Astrocyte of the spinal cord (primary cell): Measurements from ENCODE around the gene WHRN.

Experiments
- DNase-seq: peaks from one replicate; pipeline ENCODE4 v3.0.0; 2011; ENCODE audit warnings: low read depth, low spot score
- H3K4me3 ChIP-seq: 2 replicates; pipeline ENCODE4 v1.5.1; 2011; ENCODE audit warnings: low read depth, mild to moderate bottlenecking, low read length, moderate library complexity
- CTCF ChIP-seq: IDR thresholded peaks from 2 replicates; pipeline ENCODE4 v1.5.1; 2012; ENCODE audit warnings: low read depth, mild to moderate bottlenecking, low read length, inconsistent platforms
- in situ Hi-C: cut with HindIII; loops from 2 replicates; pipeline ENCODE4 v1.10.0; 2017; ENCODE audit warnings: low sequenced_read_pairs

WHRN gene

GRCh38 chr9:114486205-114486963, 18.9 kb downstream of the WHRN start:
- no peak for DNase-seq
- no peak overlapping the region for H3K4me3 ChIP-seq
- no peak for TF ChIP-seq CTCF
- in situ Hi-C loops: no loop called here

- in situ Hi-C loops: no loop called here
- peak; percentile 51 for DNase-seq
- no peak for TF ChIP-seq CTCF
- H3K4me3 ChIP-seq: no peak overlapping the region
Observed at GRCh38 chr9:114484854-114485443, 20.3 kb downstream of the WHRN start.

- no peak overlapping the region for H3K4me3 ChIP-seq
- TF ChIP-seq CTCF: no peak
- no peak for DNase-seq
- in situ Hi-C loops: no loop called here
Observed at GRCh38 chr9:114484215-114484853, 20.9 kb downstream of the WHRN start.

- no peak for TF ChIP-seq CTCF
- DNase-seq: no peak
- no peak overlapping the region for H3K4me3 ChIP-seq
- in situ Hi-C loops: no loop called here
Observed at GRCh38 chr9:114483499-114483898, 21.8 kb downstream of the WHRN start.

- in situ Hi-C loops: no loop called here
- no peak for DNase-seq
- H3K4me3 ChIP-seq: no peak overlapping the region
- no peak for TF ChIP-seq CTCF
Observed at GRCh38 chr9:114482593-114482992, 22.7 kb downstream of the WHRN start.

GRCh38 chr9:114481789-114482188, 23.5 kb downstream of the WHRN start:
- DNase-seq: no peak
- no peak overlapping the region for H3K4me3 ChIP-seq
- in situ Hi-C loops: no loop called here
- no peak for TF ChIP-seq CTCF
